GM10266 (cell line): ENCODE data around the gene FOXO3.

Experiments
- DNase-seq: peaks from one replicate; pipeline ENCODE4 v3.0.0; 2012; ENCODE audit errors: extremely low spot score
- CTCF ChIP-seq: IDR thresholded peaks from 2 replicates; pipeline ENCODE4 v1.5.1; 2012; ENCODE audit warnings: mild to moderate bottlenecking, low read depth; ENCODE audit not compliant: control insufficient read depth, insufficient read depth; ENCODE audit errors: missing control alignments

FOXO3 gene

GRCh38 chr6:108635505-108636226 is 74.9 kb downstream of the FOXO3 start:
- no peak for DNase-seq
- TF ChIP-seq CTCF = no peak

DNA sequence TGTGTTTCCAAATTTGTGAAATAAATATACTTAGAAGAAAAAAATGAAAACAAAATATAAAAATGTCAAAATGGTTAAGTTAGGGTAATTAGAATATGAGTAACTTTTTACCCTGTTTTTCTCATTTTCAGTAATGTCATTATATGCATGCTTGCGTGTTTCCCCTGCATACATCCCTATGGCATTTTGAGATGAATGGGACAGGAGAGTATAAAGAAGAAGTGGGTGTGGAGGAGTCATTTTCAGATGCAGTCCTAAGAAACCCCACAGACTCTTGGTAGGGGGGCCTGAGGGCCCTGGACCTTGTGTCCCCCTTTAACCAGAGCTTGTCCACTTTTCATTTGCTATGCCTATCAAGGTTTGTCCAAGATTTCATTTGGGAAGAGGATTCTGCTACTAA is 77.2 kb downstream of the FOXO3 start:
- no peak for DNase-seq
- no peak for TF ChIP-seq CTCF

GRCh38 chr6:108638993-108639392 is 78.3 kb downstream of the FOXO3 start:
- no peak for TF ChIP-seq CTCF
- no peak for DNase-seq

DNA sequence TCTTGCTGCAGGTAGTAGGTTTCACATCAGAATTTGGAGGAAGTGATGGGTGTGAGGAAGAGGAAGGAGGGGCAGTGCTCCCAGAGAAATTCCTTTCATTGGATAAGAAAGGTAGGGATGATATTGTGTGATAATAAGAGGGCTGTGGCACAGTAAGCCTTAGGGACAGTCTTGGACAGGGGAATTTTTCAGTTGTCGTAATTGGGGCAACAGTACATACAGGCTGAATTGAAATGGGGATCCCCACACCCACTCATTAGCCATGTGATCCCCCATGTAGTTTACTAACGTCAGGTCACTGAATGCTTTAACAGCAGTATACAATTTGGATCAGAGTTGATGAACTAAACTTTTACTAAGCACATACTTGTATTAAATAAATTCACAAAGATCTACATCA is 79.4 kb downstream of the FOXO3 start:
- DNase-seq = peak; percentile 9
- no peak for TF ChIP-seq CTCF

DNA sequence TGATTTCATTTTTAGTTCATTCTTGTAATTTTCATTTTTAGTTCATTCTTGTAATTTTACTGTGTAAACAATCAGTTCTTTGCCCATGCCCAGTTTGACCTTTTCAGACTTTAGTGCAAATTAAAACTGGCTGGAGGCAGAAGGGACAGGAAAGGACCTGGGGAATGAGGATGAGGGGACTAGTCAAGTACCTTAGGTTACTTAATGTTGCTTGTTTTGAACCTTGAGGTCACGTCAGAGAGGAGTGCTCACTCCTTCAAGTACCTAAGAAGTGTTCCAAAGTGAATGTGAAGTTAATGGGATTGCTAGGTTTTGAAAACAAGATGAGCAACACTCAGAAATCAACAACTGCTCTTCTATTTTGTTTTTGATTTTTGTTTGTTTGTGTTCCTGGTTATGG is 82.5 kb downstream of the FOXO3 start:
- TF ChIP-seq CTCF = no peak
- no peak for DNase-seq

DNA sequence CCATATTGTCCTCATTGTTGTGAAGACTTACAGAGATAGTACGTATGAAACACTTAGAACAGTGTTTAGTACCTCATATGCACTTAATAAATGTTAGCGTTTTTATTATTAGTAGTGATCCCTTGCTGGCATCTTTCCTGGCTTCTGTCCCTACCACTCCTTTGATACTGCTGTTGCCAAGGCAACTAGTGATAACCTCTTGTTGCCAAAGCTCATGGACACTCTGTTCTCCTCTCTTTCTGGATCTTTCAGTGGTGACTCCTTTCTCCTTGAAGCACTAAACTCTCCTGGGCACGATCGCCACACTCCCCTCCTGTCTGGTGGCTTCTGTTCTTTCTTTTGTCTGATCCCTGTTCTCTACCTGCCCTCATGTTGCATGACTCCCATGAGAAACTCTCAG is 83.5 kb downstream of the FOXO3 start:
- DNase-seq = no peak

More for the DNA sequence above, 83.5 kb downstream of the FOXO3 start:
- TF ChIP-seq CTCF = no peak
